Chondrocyte (in vitro differentiated cells): ENCODE data around the gene SUPT4H1. TPM values are rescaled to one million over a fixed set of nuclear protein-coding genes. Genes with fewer than 3 reads are reported as not detected.

Experiments
- DNase-seq: peaks from one replicate; pipeline ENCODE4 v3.0.0; 2021; ENCODE audit warnings: mixed read lengths, low spot score
- H3K27ac Mint-ChIP-seq: one replicate; pipeline ENCODE4 v1.8.0; 2021; ENCODE audit warnings: mild to moderate bottlenecking, moderate library complexity, mixed read lengths; ENCODE audit not compliant: unreplicated experiment
- H3K27me3 Mint-ChIP-seq: 2 replicates; pipeline ENCODE4 v1.8.0; 2021; ENCODE audit warnings: low read depth, mixed read lengths
- H3K36me3 Mint-ChIP-seq: 2 replicates; pipeline ENCODE4 v1.8.0; 2021; ENCODE audit warnings: low read depth, mixed read lengths
- H3K4me1 Mint-ChIP-seq: 2 replicates; pipeline ENCODE4 v1.8.0; 2021; ENCODE audit warnings: low read depth, mild to moderate bottlenecking, mixed read lengths
- H3K4me3 Mint-ChIP-seq: one replicate; pipeline ENCODE4 v1.8.0; 2021; ENCODE audit warnings: mild to moderate bottlenecking, moderate library complexity, mixed read lengths; ENCODE audit not compliant: unreplicated experiment
- H3K9me3 Mint-ChIP-seq: 2 replicates; pipeline ENCODE4 v1.8.0; 2021; ENCODE audit warnings: low read depth, mixed read lengths
- total RNA-seq: library from RNA; stranded (reverse); gene quantifications from 3 replicates; pipeline ENCODE4 v1.2.1, GENCODE V29; 2021
- TF ChIP-seq, protein P1 (sequence below): fragments of 200-600 bp; sonication (generic); IDR thresholded peaks from 2 replicates; pipeline ENCODE4 v1.5.0; 2021; ENCODE audit warnings: antibody characterized with exemption, mild to moderate bottlenecking, moderate library complexity

The SUPT4H1 gene
- total RNA-seq, 1 donor from 2014 or later: 57.4 TPM

GRCh38 chr17:58379511-58379824 is 27.5 kb upstream of the SUPT4H1 start:
- TF ChIP-seq, protein P1, sequence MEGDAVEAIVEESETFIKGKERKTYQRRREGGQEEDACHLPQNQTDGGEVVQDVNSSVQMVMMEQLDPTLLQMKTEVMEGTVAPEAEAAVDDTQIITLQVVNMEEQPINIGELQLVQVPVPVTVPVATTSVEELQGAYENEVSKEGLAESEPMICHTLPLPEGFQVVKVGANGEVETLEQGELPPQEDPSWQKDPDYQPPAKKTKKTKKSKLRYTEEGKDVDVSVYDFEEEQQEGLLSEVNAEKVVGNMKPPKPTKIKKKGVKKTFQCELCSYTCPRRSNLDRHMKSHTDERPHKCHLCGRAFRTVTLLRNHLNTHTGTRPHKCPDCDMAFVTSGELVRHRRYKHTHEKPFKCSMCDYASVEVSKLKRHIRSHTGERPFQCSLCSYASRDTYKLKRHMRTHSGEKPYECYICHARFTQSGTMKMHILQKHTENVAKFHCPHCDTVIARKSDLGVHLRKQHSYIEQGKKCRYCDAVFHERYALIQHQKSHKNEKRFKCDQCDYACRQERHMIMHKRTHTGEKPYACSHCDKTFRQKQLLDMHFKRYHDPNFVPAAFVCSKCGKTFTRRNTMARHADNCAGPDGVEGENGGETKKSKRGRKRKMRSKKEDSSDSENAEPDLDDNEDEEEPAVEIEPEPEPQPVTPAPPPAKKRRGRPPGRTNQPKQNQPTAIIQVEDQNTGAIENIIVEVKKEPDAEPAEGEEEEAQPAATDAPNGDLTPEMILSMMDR: no peak
- H3K4me3 Mint-ChIP-seq: no peak overlapping the region
- H3K36me3 Mint-ChIP-seq: no peaks in the 10 kb centered on the region
- no peaks in the 10 kb centered on the region for H3K9me3 Mint-ChIP-seq
- no peak for DNase-seq
- H3K27me3 Mint-ChIP-seq: peaks cover 6% of the 10 kb centered on the region
- H3K4me1 Mint-ChIP-seq: peaks cover 5% of the 10 kb centered on the region
- H3K27ac Mint-ChIP-seq: no peak overlapping the region

DNA sequence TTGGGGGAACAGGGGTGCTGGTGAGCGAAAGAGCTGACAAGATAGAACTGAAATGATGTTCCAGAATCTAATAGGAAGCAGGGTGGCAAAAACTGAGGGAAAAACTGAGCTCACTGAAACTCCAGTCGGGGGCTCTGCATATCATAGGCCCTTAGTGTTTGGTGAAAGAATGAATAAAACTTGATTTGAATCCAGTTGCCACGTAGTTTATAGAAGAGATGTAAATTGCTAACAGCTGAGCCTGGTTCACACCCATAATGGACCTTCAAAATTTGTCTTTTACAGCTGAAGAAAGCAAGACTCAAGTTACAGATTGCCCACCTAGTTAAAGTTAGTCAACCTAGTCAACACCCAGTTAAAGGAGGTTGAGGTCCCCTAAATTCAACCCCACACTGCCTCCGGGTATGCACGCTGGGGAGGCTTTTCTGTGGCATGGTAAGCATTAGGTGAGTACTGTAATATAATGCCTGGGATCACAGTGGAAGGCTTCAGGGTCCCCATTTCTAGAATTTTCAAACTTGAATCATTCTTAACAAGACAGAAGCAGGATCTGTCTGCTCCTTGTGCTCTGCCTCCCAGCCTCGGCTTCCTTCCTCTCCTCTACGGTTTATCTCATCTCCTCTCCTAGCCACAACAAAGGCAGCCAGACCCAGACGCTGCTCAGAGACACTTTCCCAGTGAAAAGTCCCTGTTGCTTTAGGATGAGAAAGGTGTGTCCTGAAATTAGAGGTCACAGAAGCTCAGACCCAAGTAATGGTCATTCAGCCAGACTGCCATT is 26.9 kb upstream of the SUPT4H1 start:
- Mint-ChIP-seq H3K9me3 (no peaks in the 10 kb centered on the region), H3K4me3 (no peak overlapping the region), H3K36me3 (no peaks in the 10 kb centered on the region), H3K27me3 (peaks cover 4% of the 10 kb centered on the region), H3K27ac (no peak overlapping the region), H3K4me1 (peaks cover 5% of the 10 kb centered on the region)
- TF ChIP-seq, protein P1: no peak
- DNase-seq: no peak

GRCh38 chr17:58377661-58378060 is 25.7 kb upstream of the SUPT4H1 start:
- Mint-ChIP-seq H3K27ac (no peak overlapping the region), H3K36me3 (no peaks in the 10 kb centered on the region), H3K27me3 (peaks cover 2% of the 10 kb centered on the region), H3K4me3 (no peak overlapping the region), H3K9me3 (no peaks in the 10 kb centered on the region), H3K4me1 (peaks cover 5% of the 10 kb centered on the region)
- DNase-seq: no peak
- TF ChIP-seq, protein P1: no peak

DNA sequence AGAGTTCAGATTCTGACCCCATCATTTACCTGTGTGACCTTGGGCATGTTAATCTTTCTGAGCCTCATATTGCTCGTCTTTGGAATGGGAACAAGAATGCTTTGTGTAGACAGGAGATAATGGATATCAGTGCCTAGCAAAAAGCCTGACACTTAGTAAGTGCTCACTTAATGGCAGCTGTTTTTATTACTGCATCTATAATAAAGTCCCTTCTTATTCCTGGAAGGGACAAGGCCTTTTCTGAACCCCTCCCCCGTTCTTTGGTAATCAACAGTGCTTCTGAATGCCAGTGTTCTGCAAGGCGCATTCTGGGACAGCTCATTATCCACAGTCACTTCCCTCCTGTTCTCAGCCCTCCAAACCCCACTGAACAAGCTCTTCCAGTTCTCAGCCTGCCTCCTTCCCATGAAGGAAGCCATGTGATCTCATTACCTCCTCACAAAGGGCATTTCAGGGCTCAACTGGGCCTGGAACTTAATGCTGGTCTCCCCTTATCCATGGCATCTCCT is 25.1 kb upstream of the SUPT4H1 start:
- H3K4me1 Mint-ChIP-seq: peaks cover 5% of the 10 kb centered on the region
- no peak for DNase-seq
- H3K27me3 Mint-ChIP-seq: peaks cover 2% of the 10 kb centered on the region
- no peak overlapping the region for H3K4me3 Mint-ChIP-seq
- TF ChIP-seq, protein P1: no peak
- H3K9me3 Mint-ChIP-seq: no peaks in the 10 kb centered on the region
- no peak overlapping the region for H3K27ac Mint-ChIP-seq
- H3K36me3 Mint-ChIP-seq: no peaks in the 10 kb centered on the region

- no peak overlapping the region for H3K27ac Mint-ChIP-seq
- peaks cover 5% of the 10 kb centered on the region for H3K4me1 Mint-ChIP-seq
- H3K9me3 Mint-ChIP-seq: no peaks in the 10 kb centered on the region
- no peaks in the 10 kb centered on the region for H3K36me3 Mint-ChIP-seq
- TF ChIP-seq, protein P1: no peak
- H3K4me3 Mint-ChIP-seq: no peak overlapping the region
- H3K27me3 Mint-ChIP-seq: no peaks in the 10 kb centered on the region
- DNase-seq: no peak
Observed at GRCh38 chr17:58376472-58377000, 24.5 kb upstream of the SUPT4H1 start.
